ENCODE results near the gene TUBA3D. TPM values are rescaled to one million over a fixed set of nuclear protein-coding genes. Genes with fewer than 3 reads are reported as not detected.
"Not testable (repeated sequence)": the region's sequence is repeated elsewhere in the genome, so short reads cannot be mapped to it uniquely, and the experiment has no call there.

TUBA3D gene
- total RNA-seq, 1 donor from 2014 or later: 1.0 TPM

GRCh38 chr2:131515235-131515634 is 39.3 kb downstream of the TUBA3D start:
- H3K9me3 ChIP-seq (ENCODE audit: control insufficient read depth in 3 of 3, low read length in 3 of 3); H3K27ac ChIP-seq (ENCODE audit: low read depth, low read length); H3K27me3 ChIP-seq (ENCODE audit: control insufficient read depth in 3 of 3, insufficient read depth in 3 of 3, low read length in 3 of 3); H3K4me1 ChIP-seq (ENCODE audit: control insufficient read depth in 3 of 3, insufficient read depth in 3 of 3, low read length in 3 of 3); H3K9ac ChIP-seq (ENCODE audit: low read depth in 1 of 3, low read length in 3 of 3); H3K4me3 ChIP-seq (ENCODE audit: low read length in 3 of 3): not testable (repeated sequence)
- H3K36me3 ChIP-seq (ENCODE audit: control insufficient read depth in 3 of 3, insufficient read depth in 3 of 3, low read length in 3 of 3): peaks cover 12 to 29% (median 14%) of the 10 kb centered on the region in 3 donors

- no peaks in the 10 kb centered on the region for H3K27me3 ChIP-seq (ENCODE audit: control insufficient read depth in 3 of 3, insufficient read depth in 3 of 3, low read length in 3 of 3)
- H3K9me3 ChIP-seq (ENCODE audit: control insufficient read depth in 3 of 3, low read length in 3 of 3): no peaks in the 10 kb centered on the region
- H3K27ac ChIP-seq (ENCODE audit: low read depth, low read length): no peak overlapping the region
- H3K4me3 ChIP-seq (ENCODE audit: low read length in 3 of 3): no peak overlapping the region
- no peak overlapping the region for H3K9ac ChIP-seq (ENCODE audit: low read depth in 1 of 3, low read length in 3 of 3)
- no peaks in the 10 kb centered on the region for H3K4me1 ChIP-seq (ENCODE audit: control insufficient read depth in 3 of 3, insufficient read depth in 3 of 3, low read length in 3 of 3)
- peaks cover 14 to 34% (median 15%) of the 10 kb centered on the region in 3 donors for H3K36me3 ChIP-seq (ENCODE audit: control insufficient read depth in 3 of 3, insufficient read depth in 3 of 3, low read length in 3 of 3)
Measured at GRCh38 chr2:131516011-131516410, 40.1 kb downstream of the TUBA3D start.

- H3K27ac ChIP-seq (ENCODE audit: low read depth, low read length); H3K27me3 ChIP-seq (ENCODE audit: control insufficient read depth in 3 of 3, insufficient read depth in 3 of 3, low read length in 3 of 3); H3K9me3 ChIP-seq (ENCODE audit: control insufficient read depth in 3 of 3, low read length in 3 of 3); H3K4me3 ChIP-seq (ENCODE audit: low read length in 3 of 3); H3K4me1 ChIP-seq (ENCODE audit: control insufficient read depth in 3 of 3, insufficient read depth in 3 of 3, low read length in 3 of 3); H3K9ac ChIP-seq (ENCODE audit: low read depth in 1 of 3, low read length in 3 of 3): not testable (repeated sequence)
- peaks cover 14 to 34% (median 15%) of the 10 kb centered on the region in 3 donors for H3K36me3 ChIP-seq (ENCODE audit: control insufficient read depth in 3 of 3, insufficient read depth in 3 of 3, low read length in 3 of 3)
Measured at GRCh38 chr2:131516621-131517020, 40.7 kb downstream of the TUBA3D start.

GRCh38 chr2:131517106-131517831 is 41.4 kb downstream of the TUBA3D start:
- peaks cover 14 to 33% (median 15%) of the 10 kb centered on the region in 3 donors for H3K36me3 ChIP-seq (ENCODE audit: control insufficient read depth in 3 of 3, insufficient read depth in 3 of 3, low read length in 3 of 3)

GRCh38 chr2:131517856-131518255 is 41.9 kb downstream of the TUBA3D start:
- not testable (repeated sequence) for H3K4me3 ChIP-seq (ENCODE audit: low read length in 3 of 3); H3K27ac ChIP-seq (ENCODE audit: low read depth, low read length); H3K27me3 ChIP-seq (ENCODE audit: control insufficient read depth in 3 of 3, insufficient read depth in 3 of 3, low read length in 3 of 3); H3K4me1 ChIP-seq (ENCODE audit: control insufficient read depth in 3 of 3, insufficient read depth in 3 of 3, low read length in 3 of 3); H3K9ac ChIP-seq (ENCODE audit: low read depth in 1 of 3, low read length in 3 of 3); H3K9me3 ChIP-seq (ENCODE audit: control insufficient read depth in 3 of 3, low read length in 3 of 3)
- peaks cover 14 to 28% (median 15%) of the 10 kb centered on the region in 3 donors for H3K36me3 ChIP-seq (ENCODE audit: control insufficient read depth in 3 of 3, insufficient read depth in 3 of 3, low read length in 3 of 3)

More at GRCh38 chr2:131517106-131517831, 41.4 kb downstream of the TUBA3D start:
- Histone ChIP-seq H3K27me3 (ENCODE audit: control insufficient read depth in 3 of 3, insufficient read depth in 3 of 3, low read length in 3 of 3) (no peaks in the 10 kb centered on the region), H3K9me3 (ENCODE audit: control insufficient read depth in 3 of 3, low read length in 3 of 3) (no peaks in the 10 kb centered on the region), H3K4me3 (ENCODE audit: low read length in 3 of 3) (no peak overlapping the region), H3K9ac (ENCODE audit: low read depth in 1 of 3, low read length in 3 of 3) (no peak overlapping the region), H3K27ac (ENCODE audit: low read depth, low read length) (no peak overlapping the region), H3K4me1 (ENCODE audit: control insufficient read depth in 3 of 3, insufficient read depth in 3 of 3, low read length in 3 of 3) (peaks cover 4 to 6% (median 5%) of the 10 kb centered on the region in 3 donors)

- not testable (repeated sequence) for H3K4me1 ChIP-seq (ENCODE audit: control insufficient read depth in 3 of 3, insufficient read depth in 3 of 3, low read length in 3 of 3); H3K9me3 ChIP-seq (ENCODE audit: control insufficient read depth in 3 of 3, low read length in 3 of 3); H3K9ac ChIP-seq (ENCODE audit: low read depth in 1 of 3, low read length in 3 of 3); H3K27ac ChIP-seq (ENCODE audit: low read depth, low read length); H3K27me3 ChIP-seq (ENCODE audit: control insufficient read depth in 3 of 3, insufficient read depth in 3 of 3, low read length in 3 of 3); H3K4me3 ChIP-seq (ENCODE audit: low read length in 3 of 3)
- H3K36me3 ChIP-seq (ENCODE audit: control insufficient read depth in 3 of 3, insufficient read depth in 3 of 3, low read length in 3 of 3): peaks cover 13 to 25% (median 15%) of the 10 kb centered on the region in 3 donors
Measured at GRCh38 chr2:131518531-131518930, 42.6 kb downstream of the TUBA3D start.

- Histone ChIP-seq H3K27me3 (ENCODE audit: control insufficient read depth in 3 of 3, insufficient read depth in 3 of 3, low read length in 3 of 3) (no peaks in the 10 kb centered on the region), H3K9me3 (ENCODE audit: control insufficient read depth in 3 of 3, low read length in 3 of 3) (no peaks in the 10 kb centered on the region), H3K36me3 (ENCODE audit: control insufficient read depth in 3 of 3, insufficient read depth in 3 of 3, low read length in 3 of 3) (peaks cover 9 to 20% (median 14%) of the 10 kb centered on the region in 3 donors), H3K4me1 (ENCODE audit: control insufficient read depth in 3 of 3, insufficient read depth in 3 of 3, low read length in 3 of 3) (peaks cover 4 to 10% (median 8%) of the 10 kb centered on the region in 3 donors), H3K27ac (ENCODE audit: low read depth, low read length) (no peak overlapping the region), H3K9ac (ENCODE audit: low read depth in 1 of 3, low read length in 3 of 3) (no peak overlapping the region), H3K4me3 (ENCODE audit: low read length in 3 of 3) (no peak overlapping the region)
Measured at GRCh38 chr2:131519466-131519865, 43.5 kb downstream of the TUBA3D start.

GRCh38 chr2:131519871-131520470 is 44.1 kb downstream of the TUBA3D start:
- not testable (repeated sequence) for H3K27me3 ChIP-seq (ENCODE audit: control insufficient read depth in 3 of 3, insufficient read depth in 3 of 3, low read length in 3 of 3); H3K4me3 ChIP-seq (ENCODE audit: low read length in 3 of 3); H3K27ac ChIP-seq (ENCODE audit: low read depth, low read length); H3K9ac ChIP-seq (ENCODE audit: low read depth in 1 of 3, low read length in 3 of 3); H3K4me1 ChIP-seq (ENCODE audit: control insufficient read depth in 3 of 3, insufficient read depth in 3 of 3, low read length in 3 of 3); H3K9me3 ChIP-seq (ENCODE audit: control insufficient read depth in 3 of 3, low read length in 3 of 3)
- peaks cover 9 to 20% (median 14%) of the 10 kb centered on the region in 3 donors for H3K36me3 ChIP-seq (ENCODE audit: control insufficient read depth in 3 of 3, insufficient read depth in 3 of 3, low read length in 3 of 3)

GRCh38 chr2:131520526-131520925 is 44.6 kb downstream of the TUBA3D start:
- H3K4me1 ChIP-seq (ENCODE audit: control insufficient read depth in 3 of 3, insufficient read depth in 3 of 3, low read length in 3 of 3): peaks cover 4 to 10% (median 8%) of the 10 kb centered on the region in 3 donors
- H3K27me3 ChIP-seq (ENCODE audit: control insufficient read depth in 3 of 3, insufficient read depth in 3 of 3, low read length in 3 of 3): no peaks in the 10 kb centered on the region
- peaks cover 9 to 20% (median 14%) of the 10 kb centered on the region in 3 donors for H3K36me3 ChIP-seq (ENCODE audit: control insufficient read depth in 3 of 3, insufficient read depth in 3 of 3, low read length in 3 of 3)
- no peak overlapping the region for H3K9ac ChIP-seq (ENCODE audit: low read depth in 1 of 3, low read length in 3 of 3)
- no peak overlapping the region for H3K27ac ChIP-seq (ENCODE audit: low read depth, low read length)
- no peaks in the 10 kb centered on the region for H3K9me3 ChIP-seq (ENCODE audit: control insufficient read depth in 3 of 3, low read length in 3 of 3)
- H3K4me3 ChIP-seq (ENCODE audit: low read length in 3 of 3): no peak overlapping the region

GRCh38 chr2:131521524-131521923 is 45.6 kb downstream of the TUBA3D start:
- H3K27me3 ChIP-seq (ENCODE audit: control insufficient read depth in 3 of 3, insufficient read depth in 3 of 3, low read length in 3 of 3); H3K4me1 ChIP-seq (ENCODE audit: control insufficient read depth in 3 of 3, insufficient read depth in 3 of 3, low read length in 3 of 3); H3K9ac ChIP-seq (ENCODE audit: low read depth in 1 of 3, low read length in 3 of 3); H3K9me3 ChIP-seq (ENCODE audit: control insufficient read depth in 3 of 3, low read length in 3 of 3); H3K27ac ChIP-seq (ENCODE audit: low read depth, low read length); H3K4me3 ChIP-seq (ENCODE audit: low read length in 3 of 3): not testable (repeated sequence)
- peaks cover 9 to 17% (median 14%) of the 10 kb centered on the region in 3 donors for H3K36me3 ChIP-seq (ENCODE audit: control insufficient read depth in 3 of 3, insufficient read depth in 3 of 3, low read length in 3 of 3)

Data from skeletal muscle tissue (tissue), 4 donors.